T-helper 2 cell (primary cell): Measurements from ENCODE around the gene LSS.
"Not testable (repeated sequence)": the region's sequence is repeated elsewhere in the genome, so short reads cannot be mapped to it uniquely, and the experiment has no call there.

Experiments used
- DNase-seq, 5 experiments: peaks; one replicate each; pipeline versions ENCODE4 v3.0.0 to v3.0.0-alpha.2; 2012 to 2022

Gene LSS

GRCh38 chr21:46152927-46153246 lies 75.7 kb downstream of the LSS start:
- no peak for DNase-seq

- no peak for DNase-seq
These were observed 76.3 kb downstream of the LSS start for GRCh38 chr21:46151989-46152926.

GRCh38 chr21:46151261-46151988 lies 77.1 kb downstream of the LSS start:
- DNase-seq, result peak in 1 of 5 experiments; percentile 3

- no peak for DNase-seq
These were observed 78.0 kb downstream of the LSS start for GRCh38 chr21:46150491-46151121.

- peak in 1 of 5 experiments; percentile 5 for DNase-seq
These were observed 78.5 kb downstream of the LSS start for GRCh38 chr21:46150073-46150472.

GRCh38 chr21:46149205-46149901 lies 79.2 kb downstream of the LSS start:
- DNase-seq, result peak in 1 of 5 experiments; percentile 2

GRCh38 chr21:46148106-46148505 lies 80.5 kb downstream of the LSS start:
- DNase-seq, result peak in 1 of 5 experiments; percentile 1

DNA sequence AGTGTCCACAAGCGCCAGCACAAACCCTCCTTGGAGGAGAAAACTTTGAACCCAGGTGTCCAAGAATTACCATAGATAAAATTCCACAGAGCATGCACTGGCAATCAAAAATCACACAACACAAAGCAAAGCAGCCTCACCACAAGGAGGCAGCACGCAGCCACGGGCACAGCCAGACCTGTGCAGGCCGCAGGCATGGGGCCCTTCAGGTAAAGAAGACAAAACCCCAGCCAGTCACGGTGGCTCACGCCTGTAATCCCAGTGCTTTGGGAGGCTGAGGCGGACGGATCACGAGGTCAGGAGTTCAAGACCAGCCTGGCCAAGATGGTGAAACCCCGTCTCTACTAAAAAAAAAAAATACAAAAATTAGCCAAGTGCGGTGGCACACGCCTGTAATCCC lies 81.1 kb downstream of the LSS start:
- DNase-seq, result peak in 3 of 5 experiments; percentile 18 to 67 (median 29)

- DNase-seq, result peak in 1 of 5 experiments; percentile 1
These were observed 81.7 kb downstream of the LSS start for GRCh38 chr21:46146856-46147255.

DNA sequence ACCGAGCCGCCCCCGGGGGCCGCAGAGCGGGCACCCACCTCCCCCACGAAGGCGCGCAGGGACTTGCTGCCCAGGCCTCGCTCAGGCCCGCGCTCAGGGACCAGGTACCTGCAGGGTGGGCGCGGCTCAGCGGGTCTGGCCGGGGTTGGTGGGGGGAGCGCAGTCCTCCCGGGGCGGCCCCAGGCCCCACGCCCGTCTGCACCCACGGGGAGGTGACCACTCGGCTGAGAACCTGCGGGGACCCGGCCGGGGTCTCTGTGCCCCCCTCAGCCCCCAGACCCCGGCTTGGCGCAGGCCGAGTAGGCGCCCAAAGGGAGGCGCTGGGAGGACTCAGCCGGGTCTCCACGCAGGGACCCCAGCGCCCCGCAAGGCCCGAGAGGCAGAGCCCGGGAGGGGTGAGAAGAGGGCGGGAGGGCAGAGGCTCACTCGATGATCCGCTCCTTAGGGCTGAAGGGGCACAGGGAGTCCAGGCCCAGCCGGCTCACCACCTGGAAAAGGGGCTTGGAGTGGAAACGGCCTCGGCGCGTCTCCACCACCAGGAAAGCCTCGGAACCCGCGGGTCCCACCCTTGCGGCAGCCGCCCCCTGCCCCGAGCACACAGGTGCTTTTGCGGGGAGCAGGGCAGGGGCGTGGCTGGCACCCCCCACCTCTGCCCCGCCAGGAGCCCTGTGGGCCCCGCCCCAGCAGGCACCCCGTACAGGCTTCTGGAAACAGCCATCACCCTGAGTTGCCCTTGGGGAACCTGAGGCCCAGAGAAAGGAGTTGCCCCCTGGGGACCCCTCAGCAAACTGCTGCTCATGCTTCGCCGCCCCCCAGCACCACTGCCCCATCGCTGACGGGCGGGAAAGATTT lies 82.5 kb downstream of the LSS start:
- peak in 1 of 5 experiments; percentile 3 for DNase-seq

DNA sequence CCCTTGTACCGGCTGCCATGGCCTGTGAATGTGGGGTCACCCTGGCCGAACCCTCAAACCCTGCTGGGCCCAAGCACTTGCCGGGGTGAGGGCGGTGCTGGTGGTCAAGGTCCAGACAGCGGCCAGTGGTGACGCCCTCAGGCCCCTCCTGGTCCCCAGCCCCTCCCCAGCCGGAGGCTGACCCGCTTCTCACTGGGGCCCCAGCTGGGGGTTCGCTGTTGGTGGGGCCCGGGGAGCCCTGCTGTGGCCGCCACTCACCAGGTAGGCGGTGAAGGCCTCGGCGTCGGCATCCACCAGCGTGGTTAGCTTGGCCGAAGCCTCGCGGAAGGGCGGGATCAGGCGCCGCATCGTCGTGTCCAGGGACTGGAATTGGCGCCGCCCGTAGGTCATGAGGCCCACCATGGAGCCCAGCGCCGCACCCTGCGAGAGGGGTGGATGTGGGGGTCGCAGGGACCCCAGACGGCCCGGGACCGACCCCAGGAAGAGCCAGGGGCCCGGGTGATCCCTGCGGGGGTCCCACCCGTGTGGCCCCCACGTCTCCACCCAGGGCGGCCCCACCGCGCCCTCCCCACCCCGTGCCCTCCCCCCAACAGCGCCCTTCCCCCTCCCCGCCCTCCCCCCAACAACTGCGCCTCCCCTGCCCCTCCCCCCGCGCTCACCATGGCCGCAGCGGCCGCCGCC lies 83.3 kb downstream of the LSS start:
- no peak for DNase-seq

DNA sequence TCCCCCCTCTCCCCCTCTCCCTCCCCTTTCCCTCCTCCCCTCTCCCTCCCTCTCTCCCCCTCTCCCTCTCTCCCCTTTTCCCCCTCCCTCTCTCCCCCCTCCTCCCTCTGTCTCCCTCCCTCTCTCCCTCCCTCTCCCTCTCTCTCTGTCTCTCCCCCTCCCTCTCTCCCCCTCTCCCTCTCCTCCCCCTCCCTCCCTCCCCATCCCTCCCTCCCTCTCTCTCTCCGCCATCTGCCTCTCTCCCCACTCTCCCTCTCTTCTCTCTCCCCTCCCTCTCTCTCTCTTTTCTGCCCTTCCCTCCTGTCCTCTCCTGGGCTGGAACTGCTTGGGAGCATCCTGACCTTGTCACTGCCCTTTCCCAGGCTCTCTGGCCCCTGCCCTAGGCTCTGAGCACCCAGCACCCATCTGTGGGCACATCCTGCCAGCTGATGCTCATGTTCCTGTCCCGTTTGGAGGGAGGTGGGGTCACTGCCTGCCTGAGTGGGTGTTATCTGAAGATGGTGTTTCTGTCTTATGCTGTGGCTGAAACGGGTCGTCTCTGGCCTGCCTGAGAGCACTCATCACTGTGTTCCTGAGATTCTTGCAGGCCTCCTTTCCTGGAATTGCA lies 84.0 kb downstream of the LSS start:
- DNase-seq, result peak in 1 of 5 experiments; percentile 15

DNA sequence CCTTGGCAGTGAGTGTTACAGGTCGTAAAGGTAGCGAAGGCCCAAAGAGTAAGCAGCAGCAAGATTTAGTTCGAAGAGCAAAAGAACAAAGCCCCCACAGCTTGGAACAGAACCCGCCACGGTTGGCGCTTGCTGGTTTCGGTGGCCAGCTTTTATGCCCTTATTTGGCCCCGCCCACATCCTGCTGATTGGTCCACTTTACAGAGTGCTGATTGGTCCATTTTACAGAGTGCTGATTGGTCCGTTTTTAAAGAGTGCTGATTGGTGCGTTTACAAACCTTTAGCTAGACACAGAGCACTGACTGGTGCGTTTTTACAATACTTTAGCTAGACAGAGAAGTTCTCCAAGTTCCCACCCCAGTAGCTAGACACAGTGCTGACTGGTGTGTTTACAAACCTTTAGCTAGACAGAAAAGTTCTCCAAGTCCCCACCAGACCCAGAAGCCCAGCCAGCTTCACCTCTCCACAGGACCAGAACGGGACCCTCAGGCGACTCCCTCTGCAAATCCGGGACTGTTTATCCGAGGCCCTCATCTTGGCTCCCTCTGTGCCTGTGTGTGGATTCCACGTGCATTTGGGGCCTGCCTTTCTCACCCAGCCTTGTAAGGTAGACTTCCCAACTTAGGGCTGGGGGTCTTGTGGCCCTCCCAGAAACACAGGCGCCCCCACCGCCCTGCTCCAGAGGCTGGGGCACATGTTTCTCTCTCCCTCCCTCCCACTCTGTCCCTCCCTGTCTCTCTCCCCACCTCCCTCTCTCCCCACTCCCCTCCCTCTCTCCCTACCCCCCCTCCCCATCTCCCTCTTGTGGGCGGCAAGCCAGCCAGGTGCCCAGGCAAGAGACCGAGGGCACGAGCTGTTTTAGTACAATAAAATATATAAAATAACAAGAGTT lies 85.7 kb downstream of the LSS start:
- no peak for DNase-seq

- DNase-seq, result no peak
These were observed 86.6 kb downstream of the LSS start for GRCh38 chr21:46141767-46142581.

- not testable (repeated sequence) for DNase-seq
These were observed 88.1 kb downstream of the LSS start for GRCh38 chr21:46140352-46141003.

GRCh38 chr21:46139686-46140085 lies 88.9 kb downstream of the LSS start:
- no peak for DNase-seq

- DNase-seq, result no peak
These were observed 90.1 kb downstream of the LSS start for GRCh38 chr21:46138383-46138970.
